Activated CD4-positive, alpha-beta T cell treated with anti-CD3 and anti-CD28 coated beads, Interleukin-2, amount 50 U/mL, for 48 hours (primary cell): ENCODE results near the gene GNA14.
A peak's percentile ranks its signal among the peaks of the same experiment; 100 is the strongest.
"Not testable (repeated sequence)": the region's sequence is repeated elsewhere in the genome, so short reads cannot be mapped to it uniquely, and the experiment has no call there.

Source experiments
- DNase-seq, 2 experiments: peaks; one replicate each; pipeline ENCODE4 v3.0.0-alpha.2; 2020

Gene GNA14

DNA sequence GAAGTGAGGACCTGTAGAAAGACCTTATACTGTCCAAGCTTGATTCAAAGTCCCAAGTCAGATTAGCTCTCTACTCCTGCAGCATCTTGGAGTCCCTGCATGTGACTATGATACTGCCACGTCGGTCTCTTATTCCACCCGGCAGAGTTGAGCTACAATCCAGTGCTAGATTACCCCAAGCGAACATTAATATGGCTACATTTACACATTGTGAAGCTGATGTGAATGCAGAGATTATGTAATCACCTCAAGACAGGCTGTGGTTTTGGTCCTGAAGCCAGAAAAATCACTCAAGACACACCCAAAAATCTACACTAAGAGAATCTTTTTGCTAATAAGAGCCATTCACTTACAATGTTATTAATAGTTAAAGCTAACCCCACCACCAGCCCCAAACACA is 116.7 kb downstream of the GNA14 start:
- DNase-seq, result no peak

DNA sequence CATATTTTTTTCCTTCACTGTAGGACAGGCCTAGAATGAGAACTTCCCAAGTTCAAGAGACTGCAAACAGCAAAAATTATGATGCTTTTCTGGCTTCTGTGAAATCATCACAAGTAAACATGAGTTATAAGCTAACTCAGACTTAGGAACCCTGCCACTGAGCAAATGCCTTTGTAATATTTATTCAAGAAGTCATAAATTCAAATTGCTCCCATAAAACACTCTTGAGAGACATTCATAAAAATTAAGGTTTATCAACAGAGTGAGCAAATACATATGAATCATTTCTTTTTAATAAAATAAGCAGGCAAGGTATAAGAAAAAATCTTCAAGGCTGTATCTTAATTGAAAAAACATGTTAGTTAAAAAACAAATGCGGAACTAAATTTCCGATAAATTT is 124.2 kb downstream of the GNA14 start:
- no peak for DNase-seq

DNA sequence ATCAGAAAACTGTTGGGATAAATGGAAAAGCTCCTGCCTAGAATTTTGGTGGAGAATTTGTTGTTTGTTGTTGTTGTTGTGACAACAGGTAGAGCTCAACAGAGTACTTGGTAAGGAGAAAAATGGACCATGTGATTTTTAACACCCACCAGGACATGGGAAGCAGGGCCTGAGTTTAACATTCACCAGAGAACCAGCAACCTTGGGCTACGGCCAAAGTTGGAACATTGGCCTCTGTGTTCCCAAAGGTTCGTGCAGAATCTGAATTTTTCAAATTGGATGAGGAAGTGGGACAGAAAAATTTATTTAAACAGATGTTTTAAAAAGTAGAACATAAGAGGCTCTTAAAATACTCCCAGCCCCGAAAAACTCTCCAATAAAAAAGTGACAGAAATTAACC is 127.0 kb downstream of the GNA14 start:
- DNase-seq, result no peak

DNA sequence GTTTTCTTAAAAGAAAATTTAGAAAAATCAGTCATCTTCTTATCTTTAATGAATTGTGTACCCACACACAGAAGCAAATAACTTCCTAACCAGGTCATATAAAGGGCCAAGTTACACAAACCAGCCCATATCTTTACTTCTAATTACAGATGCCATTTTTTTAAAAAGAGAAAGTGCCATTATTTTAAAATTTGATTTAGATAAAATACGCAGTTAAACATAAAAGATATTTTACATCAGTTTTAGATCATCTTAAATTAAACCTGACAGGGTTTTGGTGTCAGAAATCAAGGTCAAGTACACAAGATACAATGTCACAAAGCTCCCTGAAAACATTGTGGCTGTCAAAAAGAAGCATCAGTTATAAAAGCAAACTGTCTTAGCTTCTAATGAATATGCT is 129.4 kb downstream of the GNA14 start:
- DNase-seq, result no peak

DNA sequence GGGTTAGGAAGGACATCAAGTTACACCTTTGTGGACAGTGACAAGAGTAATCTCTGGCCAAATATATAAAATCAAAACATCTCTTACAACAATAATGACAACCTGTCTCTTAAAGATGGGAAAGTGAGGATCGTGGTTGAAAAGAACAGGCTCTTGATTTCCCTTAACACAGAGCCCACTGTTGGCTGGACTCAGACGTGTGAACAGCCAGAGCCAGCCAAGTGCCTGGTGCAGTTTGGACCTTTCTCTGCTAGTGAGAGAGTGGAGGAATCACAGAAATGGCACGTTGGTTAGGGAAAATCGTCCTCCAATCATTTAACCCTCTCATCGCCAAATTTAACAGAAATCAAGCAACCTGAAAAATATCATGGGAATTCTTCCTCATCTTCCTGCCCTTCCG is 131.3 kb downstream of the GNA14 start:
- no peak for DNase-seq

DNA sequence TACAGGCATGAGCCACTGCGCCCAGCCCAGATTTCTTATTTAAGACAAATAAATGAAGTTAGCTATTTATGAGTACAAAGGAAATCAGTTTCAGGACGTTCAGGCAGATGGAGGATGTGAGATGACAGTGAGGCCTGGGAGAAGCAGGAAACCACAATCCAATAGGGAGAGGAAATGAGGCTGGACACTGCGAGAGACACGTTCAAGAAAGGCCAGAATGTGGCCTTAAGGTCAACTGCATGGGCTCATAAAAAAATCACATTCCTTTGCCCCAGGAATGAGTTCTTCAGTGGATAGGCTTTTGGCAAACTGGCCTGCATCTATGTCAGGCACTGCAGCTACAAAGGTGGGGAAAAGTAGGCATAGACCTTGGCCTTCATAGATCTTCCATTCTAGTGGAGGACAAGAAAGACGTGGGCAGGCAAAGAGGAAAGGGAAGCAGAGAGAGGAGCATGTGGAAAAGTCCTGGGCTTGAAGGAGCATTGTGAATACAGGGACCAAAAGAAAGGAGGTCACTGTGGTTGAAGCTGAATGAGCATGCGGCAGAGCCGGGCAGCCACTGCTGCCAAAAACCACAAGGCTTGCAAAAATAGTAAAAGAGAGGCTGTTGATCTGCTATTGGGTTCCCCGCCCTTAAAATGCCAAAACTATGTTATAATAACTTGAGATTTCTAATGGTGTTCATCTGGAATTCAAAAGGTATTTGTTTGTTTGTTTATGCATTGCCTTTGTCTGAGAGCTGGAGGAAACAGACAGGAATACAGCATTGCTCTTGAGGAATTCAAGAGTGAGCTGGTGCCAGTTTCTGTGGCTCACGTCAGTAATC is 133.0 kb downstream of the GNA14 start:
- no peak for DNase-seq

DNA sequence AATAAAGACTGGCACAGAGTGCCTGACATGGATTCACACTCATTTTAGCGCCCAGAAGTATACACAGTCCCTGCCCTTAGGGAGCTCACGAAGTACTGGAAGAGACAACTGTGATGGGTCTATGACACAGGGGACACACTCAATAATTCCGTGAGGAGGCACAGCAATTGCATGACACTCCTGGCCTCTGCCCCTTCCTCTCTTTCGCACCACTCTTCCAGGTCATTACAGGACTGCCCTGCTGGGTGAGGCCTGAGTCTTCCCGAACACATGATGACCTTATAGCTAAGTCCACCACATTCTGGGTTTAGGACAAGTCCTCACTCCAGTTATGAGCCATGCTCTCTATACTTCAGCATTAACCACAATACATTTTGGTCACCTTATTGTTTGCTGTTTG is 134.7 kb downstream of the GNA14 start:
- DNase-seq, result no peak

DNA sequence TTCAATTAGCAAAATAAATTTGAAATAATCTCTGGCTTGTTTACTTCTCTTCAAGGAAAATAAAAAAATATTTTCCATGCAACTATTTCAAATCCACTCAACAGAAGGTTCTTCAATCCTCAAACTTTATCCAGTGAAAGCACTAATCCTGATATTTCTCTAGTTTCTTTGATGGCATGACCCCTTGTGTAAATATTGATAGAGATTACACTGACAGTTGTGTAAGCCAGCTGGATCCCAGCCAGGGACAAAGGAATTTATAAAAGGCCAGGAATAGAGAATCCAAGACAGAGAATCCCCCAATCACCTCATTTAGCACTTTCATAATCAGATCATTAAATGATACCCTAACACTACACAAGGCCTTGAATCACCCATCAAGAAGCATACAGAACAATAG is 135.2 kb downstream of the GNA14 start:
- DNase-seq, result no peak

DNA sequence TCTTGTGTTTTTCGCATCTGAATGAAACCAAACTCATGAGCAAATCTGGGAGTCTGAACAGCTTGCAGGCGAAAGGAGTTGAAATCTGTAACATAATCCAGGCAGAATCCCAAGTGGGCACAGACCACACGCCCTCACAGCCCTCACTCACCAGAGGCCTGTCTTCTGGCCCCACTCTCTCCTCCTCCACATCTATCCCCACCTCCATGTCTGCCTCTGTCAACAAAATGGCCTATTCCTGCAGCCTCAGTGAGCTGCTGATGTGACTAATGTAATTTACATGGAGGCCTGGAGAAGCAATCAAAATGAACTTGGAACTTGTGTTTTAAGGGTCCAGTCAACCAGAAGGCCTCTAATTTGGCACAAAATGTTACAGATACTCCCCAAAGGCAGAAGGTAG is 136.6 kb downstream of the GNA14 start:
- no peak for DNase-seq

DNA sequence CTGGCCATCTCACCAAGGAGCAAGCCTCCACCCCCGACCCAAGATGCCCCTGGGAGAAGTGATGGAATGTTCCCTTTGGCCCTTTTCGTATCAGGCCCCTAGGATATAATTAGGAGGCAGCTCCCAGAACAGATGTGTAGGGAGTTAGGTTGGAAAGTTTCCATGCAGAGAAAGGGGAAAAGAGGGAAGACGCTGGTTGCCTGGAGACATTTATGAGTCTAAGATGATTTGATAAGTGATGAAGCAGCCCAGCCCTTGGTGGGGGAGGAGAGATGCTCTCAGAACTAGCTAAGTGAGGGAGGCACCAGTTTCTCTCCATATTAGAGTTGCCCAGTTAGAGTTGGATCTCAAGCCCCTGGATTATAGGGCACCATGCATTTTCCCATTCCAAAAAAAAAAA is 137.5 kb downstream of the GNA14 start:
- no peak for DNase-seq

DNA sequence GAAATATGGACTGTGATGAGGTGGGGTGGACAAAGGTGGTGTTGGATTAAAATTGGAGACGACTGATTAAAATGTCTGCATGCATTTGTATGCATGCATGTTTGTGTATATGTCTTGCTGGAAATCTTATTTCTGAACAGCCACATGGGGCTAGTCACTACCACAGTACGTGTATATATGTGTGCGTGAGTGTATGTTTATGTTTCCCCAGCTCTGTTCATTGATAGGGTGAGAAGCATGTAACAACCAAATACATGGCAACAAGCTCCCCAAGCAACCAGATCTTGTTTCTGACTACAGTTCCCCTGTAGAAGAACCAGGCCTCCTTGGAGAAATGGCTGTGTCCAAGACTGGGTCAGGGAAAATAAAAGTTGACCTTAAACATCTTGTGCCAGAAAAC is 139.7 kb downstream of the GNA14 start:
- no peak for DNase-seq

DNA sequence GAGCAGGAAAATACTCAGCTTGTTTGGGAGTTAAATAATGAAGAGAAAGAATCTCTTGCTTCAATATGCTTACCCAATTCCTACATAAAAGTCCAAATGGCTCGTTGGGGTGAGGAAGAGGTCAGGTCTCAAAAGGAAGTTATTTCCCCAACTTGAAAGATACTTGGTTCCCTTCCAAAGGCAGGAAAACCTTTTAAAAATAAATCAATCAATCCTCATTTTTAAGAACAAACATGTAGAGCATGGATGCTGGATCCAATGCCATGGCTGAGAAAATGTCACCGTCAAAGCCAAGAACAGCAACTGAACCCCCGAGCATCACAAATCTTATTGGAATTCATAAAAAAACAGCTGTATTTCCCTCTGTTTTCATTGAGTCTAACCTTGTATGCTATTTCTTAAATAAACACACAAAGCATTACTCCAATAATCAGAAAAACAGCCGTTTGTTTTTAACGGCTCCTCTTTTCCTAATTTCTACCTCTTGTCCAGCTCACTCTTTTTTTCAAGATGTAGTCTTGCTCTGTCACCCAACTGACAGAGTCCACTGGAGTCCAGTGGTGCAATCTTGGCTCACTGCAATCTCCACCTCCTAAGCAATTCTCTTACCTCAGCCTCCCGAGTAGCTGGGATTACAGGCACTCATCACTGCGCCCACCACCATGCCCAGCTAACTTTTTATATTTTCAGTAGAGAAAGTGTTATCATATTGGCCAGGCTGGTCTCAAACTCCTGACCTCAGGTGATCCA is 140.7 kb downstream of the GNA14 start:
- no peak for DNase-seq

DNA sequence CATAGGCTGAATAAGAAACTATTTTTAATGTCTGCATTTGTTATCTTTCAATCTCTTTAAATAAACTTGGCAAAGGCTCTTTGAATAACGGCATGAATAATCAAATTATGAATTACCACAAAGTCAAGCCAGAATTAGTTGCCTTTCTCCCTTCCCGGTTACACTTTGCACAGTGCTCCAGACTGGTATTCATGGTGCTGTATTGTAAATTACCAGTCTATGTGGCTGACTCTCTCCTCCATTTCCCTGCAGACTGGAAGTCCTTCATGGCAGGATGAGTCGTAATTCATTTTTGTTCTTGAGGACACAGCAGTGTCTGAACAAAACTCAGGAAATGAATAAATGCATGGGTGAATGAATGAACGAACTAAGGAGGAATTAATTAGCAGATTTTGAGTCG is 142.9 kb downstream of the GNA14 start:
- no peak for DNase-seq

DNA sequence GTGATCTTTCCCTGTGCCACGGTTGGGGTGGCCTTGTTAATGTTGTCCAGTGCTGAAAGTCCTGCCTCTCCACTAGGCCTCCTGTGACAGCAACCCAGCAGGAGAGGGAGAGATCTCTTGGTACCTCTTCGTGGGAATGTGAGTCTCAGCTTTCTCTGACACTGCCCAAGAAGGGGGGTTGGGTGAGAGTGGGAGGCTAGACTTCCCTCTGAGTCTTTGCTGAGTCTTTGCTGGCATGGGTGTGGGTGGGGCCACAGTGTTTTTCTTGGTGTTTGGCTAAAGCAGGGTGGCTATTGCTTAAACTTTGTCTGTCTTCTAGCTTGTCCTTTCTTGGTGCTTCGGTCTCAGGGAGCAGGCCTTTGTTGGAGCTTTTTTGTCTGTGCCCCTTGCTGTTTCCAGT is 145.6 kb downstream of the GNA14 start:
- DNase-seq, result no peak

DNA sequence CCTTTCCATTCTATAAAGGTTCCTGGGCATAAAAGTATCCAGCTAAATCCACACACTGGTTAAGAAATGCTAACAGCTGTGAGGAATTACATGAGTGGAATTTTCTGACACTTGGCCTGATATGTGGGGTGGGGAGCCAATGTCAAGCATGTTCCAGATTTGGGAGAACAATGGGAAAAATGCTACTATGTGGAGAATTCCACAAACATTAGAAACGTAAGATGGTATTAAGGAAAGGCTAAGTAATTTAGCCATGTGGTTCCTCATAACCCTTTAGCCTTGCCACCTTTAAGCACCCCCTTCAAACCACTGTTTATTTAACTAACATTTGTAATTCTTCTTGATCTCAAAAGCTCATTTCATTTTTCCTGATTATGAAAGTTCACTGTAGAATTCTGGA is 149.2 kb downstream of the GNA14 start:
- DNase-seq, result no peak

DNA sequence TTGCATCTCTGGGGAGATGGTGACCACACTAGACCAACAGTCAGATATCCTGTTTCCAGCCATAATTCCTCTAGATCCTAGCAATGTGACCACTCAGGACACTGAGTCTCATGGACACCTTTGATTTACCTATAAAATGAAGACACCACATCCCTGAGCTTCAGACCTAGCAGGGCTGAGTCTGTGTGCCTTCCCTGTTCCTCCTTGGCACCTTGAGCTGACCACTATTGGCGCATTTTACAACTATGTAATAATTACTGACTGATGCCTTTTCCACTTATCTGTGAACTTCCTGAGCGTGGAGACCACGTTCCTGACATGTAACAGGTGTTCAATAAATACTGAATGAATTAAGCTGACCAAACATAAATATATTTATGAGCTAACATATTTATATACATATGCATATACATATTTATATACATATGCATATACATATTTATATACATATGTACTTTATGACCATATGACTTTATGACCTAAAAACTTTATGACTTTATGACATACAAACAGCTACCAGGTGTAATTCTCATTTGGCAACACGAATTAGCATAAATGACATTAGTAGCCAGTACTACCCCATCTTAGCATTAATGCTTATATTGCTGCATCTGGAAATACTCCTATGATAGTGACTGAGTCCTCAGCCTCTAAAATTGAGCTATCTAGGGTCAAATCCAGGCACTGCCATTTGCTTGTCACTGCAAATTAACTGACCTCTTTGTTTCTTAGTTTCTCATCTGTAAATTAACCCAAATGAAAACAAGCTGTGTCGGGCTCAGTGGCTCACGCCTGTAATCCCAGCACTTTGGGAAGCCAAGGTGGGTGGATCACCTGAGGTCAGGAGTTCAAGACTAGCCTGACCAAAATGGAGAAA is 150.6 kb downstream of the GNA14 start:
- no peak for DNase-seq

DNA sequence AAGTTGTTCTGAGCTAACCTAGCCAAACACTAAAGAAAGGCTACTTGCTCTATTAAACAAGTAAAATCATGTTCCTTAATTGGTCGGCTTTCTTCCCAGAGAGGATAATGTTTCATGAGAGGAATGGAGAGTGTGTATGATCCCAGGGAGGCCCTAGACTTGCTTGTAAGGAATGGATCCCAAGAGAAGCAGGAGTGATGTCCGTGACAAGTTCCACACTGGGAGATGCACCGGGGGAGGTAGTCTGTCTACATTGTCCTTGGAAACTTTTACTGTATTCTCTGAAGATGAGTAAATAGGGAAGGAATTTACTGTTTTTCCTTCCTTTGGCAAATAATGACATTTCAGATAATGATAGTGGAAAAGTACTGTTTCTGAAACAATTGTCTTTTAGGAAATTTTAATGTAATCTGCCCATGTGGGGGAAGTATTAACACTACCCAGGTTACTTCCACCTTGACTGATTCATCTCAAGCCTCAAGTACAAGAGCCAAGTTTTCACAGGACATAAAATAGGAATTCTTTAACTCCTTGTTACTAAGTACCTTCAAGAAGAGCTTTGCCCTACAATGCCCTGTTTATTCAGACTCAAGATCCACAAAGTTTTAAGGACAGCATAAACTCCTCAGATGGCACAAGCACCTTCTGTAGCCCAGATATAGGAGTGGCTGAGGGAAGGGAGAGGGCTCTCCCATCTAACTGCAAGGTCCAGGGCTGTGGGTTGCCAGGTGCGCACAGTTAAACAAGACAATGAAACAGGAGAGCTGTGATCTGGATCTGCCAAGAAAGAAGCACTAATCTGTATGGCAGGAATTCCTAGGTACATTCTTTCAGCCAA is 152.1 kb downstream of the GNA14 start:
- no peak for DNase-seq

DNA sequence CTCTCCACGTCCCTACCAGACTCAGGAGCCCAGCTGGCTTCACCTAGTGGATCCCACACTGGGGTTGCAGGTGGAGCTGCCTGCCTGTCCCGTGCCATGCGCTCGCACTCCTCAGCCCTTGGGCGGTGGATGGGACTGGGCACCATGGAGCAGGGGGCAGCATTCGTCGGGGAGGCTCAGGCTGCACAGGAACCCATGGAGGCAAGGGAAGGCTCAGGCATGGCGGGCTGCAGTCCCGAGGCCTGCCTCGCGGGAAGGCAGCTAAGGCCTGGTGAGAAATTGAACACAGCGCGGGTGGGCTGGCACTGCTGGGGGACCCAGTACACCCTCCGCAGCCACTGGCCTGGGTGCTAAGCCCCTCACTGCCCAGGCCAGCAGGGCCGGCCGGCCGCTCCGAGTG is 157.8 kb downstream of the GNA14 start:
- DNase-seq, result not testable (repeated sequence)

DNA sequence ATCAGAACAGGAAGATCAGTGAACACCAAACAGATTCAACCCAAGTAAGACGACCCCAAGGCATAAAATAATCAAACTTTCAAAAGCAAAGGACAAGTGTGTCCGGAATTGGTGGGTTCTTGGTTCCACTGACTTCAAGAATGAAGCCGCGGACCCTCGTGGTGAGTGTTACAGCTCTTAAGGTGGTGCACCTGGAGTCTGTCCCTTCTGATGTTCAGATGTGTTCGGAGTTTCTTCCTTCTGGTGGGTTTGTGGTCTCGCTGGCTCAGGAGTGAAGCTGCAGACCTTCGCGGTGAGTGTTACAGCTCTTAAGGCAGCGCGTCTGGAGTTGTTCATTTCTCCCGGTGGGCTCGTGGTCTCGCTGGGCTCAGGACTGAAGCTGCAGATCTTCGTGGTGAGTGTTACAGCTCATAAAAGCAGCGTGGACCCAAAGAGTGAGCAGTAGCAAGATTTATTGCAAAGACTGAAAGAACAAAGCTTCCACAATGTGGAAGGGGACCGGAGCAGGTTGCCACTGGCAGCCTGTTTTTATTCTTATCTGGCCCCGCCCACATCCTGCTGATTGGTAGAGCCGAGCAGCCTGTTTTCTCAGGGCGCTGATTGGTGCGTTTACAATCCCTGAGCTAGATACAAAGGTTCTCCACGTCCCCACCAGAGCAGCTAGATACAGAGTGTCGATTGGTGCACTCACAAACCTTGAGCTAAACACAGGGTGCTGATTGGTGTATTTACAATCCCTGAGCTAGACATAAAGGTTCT is 158.5 kb downstream of the GNA14 start:
- DNase-seq, result peak in 1 of 2 experiments; percentile 18

DNA sequence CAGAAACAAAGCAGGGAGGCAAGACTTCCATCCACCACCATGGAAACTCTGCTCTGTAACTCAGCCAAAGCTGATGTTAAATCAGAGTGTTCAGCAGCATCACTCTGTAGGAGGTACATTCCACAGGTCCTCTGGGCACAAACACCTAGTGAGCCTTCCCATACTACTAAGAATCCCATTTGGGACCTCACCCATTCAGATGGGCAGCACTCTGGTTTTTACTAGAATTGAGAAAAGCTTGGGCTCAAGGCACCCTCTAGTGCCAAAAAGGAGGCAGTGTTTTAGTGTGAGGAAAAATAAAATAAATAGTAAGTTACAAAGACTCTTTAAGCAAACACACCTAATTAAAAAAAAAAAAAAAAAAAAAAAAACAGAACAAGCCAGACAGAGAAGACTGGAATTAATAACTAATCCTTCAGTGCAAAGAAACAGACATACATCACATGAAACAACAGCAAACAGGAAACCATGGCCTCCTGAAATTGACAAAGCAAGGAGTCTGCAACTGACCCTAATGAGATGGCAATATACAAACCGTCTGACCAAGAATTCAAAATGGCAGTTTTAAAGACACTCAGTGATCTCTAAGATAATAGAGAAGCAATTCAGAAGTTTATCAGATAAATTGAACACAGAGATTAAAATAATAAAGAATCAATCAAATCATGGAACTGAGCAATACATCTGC is 159.5 kb downstream of the GNA14 start:
- DNase-seq, result no peak

DNA sequence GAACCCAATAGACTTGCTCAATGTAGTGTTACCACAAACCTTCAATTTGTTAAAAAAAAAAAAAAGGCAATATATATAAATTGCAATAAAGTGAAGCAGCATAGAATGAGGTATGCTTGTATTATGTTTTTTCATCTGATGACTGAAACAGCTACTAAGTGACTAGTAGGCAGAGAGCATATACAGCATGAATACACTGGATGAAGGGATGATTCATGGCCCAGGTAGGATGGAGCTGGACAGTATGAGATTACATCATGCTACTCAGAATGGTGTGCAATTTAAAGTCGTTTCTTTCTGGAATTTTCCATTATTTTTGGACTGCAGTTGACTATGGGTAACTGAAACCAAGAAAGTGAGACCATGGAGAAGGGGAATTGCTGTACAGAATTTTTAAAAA is 161.2 kb downstream of the GNA14 start:
- DNase-seq, result no peak
